Natural killer cell (primary cell): ENCODE measurements around the gene SH3PXD2B. TPM values are rescaled to one million over a fixed set of nuclear protein-coding genes. Genes with fewer than 3 reads are reported as not detected.

ENCODE experiments used
- ATAC-seq, 3 donors: fragments of 150-1000 bp in 2 of 3; fragments of 200-7000 bp in 1 of 3; cut with Tn5 transposase; 1 replicate in 1 of 3; 2 replicates in 2 of 3; pipeline ENCODE4 v1.10.0; 2021; ENCODE audit warnings: mild to moderate bottlenecking in 2 of 3, moderate library complexity in 2 of 3
- DNase-seq, 2 donors: peaks; one replicate each; pipeline versions ENCODE4 v3.0.0 to v3.0.0-alpha.2; 2013 to 2021; ENCODE audit warnings: mixed read lengths in 1 of 2
- H3K27ac ChIP-seq: one replicate; pipeline ENCODE4 v1.5.1; 2013; ENCODE audit warnings: mild to moderate bottlenecking, low read length
- H3K27me3 ChIP-seq: one replicate; pipeline ENCODE4 v1.6.1; 2013; ENCODE audit warnings: low read length; ENCODE audit not compliant: control insufficient read depth, insufficient read depth
- H3K36me3 ChIP-seq: one replicate; pipeline ENCODE4 v1.6.1; 2013; ENCODE audit warnings: low read length; ENCODE audit not compliant: control insufficient read depth, insufficient read depth
- H3K4me1 ChIP-seq: one replicate; pipeline ENCODE4 v1.6.1; 2013; ENCODE audit warnings: low read length; ENCODE audit not compliant: control insufficient read depth, insufficient read depth
- H3K4me3 ChIP-seq: one replicate; pipeline ENCODE4 v1.5.1; 2013; ENCODE audit warnings: low read length
- H3K9me3 ChIP-seq: one replicate; pipeline ENCODE4 v1.6.1; 2013; ENCODE audit warnings: low read length; ENCODE audit not compliant: control insufficient read depth, insufficient read depth
- H3K27ac Mint-ChIP-seq, 2 donors: one replicate each; pipeline ENCODE4 v1.8.0; 2022; ENCODE audit warnings: mild to moderate bottlenecking in 2 of 2, mixed read lengths in 2 of 2, moderate library complexity in 1 of 2
- H3K27me3 Mint-ChIP-seq, 2 donors: one replicate each; pipeline ENCODE4 v1.8.0; 2022; ENCODE audit warnings: low read depth in 2 of 2, mixed read lengths in 2 of 2
- H3K36me3 Mint-ChIP-seq: one replicate; pipeline ENCODE4 v1.8.0; 2022; ENCODE audit warnings: mixed read lengths
- H3K4me1 Mint-ChIP-seq, 2 donors: one replicate each; pipeline ENCODE4 v1.8.0; 2022; ENCODE audit warnings: mixed read lengths in 2 of 2
- H3K4me3 Mint-ChIP-seq: one replicate; pipeline ENCODE4 v1.8.0; 2022; ENCODE audit warnings: mild to moderate bottlenecking, moderate library complexity, mixed read lengths
- H3K9me3 Mint-ChIP-seq, 2 donors: one replicate each; pipeline ENCODE4 v1.8.0; 2022; ENCODE audit warnings: mixed read lengths in 2 of 2
- WGBS: methylation state at CpG from one replicate; pipeline ENCODE4 v1.1.7; 2013; ENCODE audit warnings: missing lambda C conversion rate; ENCODE audit not compliant: insufficient coverage; 5-methylcytosine and 5-hydroxymethylcytosine counted together
- intact Hi-C: fragments of 100-400 bp; cut with micrococcal nuclease; formaldehyde crosslinking; loops from one replicate; pipeline ENCODE4 v1.14.2; 2022
- total RNA-seq, 4 donors: library from RNA; stranded (reverse); fragments of 120-200 nt in 1 of 4; gene quantifications; one replicate each; pipeline versions ENCODE4 v1.2.3 to v1.2.4, GENCODE V29; 2013 to 2022
- TF ChIP-seq, protein P1 (sequence below): fragments of 200-600 bp; IDR thresholded peaks from one replicate; pipeline ENCODE4 v1.8.0; 2022; ENCODE audit warnings: antibody characterized with exemption

SH3PXD2B gene
- total RNA-seq, 3 donors from 2014 or later (not counting 1 experiment from before 2014, with no cell fraction given): 0.25 to 0.35 TPM; not detected in 1

DNA sequence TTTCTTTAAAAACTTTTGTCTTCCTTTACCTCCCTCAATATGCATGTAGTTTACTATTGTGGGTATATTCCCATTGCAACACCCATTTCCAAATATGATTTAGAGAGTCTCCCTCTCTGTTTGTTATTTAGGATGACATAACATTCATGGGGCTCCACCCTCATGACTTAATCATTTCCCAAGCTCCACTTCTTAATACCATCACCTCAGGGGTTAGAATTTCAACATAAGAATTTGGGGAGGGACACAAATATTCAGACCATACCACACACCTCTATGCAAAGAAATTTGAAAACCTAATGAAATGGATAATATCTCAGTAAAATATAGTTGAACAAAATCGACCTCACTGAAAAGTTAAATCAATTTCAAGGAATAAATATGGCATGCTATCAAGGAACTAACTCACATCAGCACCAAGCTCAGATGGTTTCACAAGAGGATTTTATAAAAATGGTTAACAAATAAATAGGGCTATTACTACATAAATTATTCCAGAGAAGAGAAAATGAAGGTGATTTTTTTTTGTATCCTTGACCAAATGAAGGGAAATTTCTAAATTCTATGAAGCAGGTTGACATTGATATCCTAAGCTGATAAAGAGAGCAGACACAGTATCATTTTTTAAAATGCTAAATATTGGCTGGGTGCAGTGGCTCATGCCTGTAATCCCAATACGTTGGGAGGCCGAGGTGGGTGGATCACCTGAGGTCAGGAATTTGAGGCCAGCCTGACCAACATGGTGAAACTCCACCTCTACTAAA is 150.6 kb downstream of the SH3PXD2B start:
- Histone ChIP-seq H3K4me1 (no peaks in the 10 kb centered on the region), H3K27ac (no peak overlapping the region), H3K4me3 (no peak overlapping the region), H3K36me3 (no peaks in the 10 kb centered on the region), H3K27me3 (no peaks in the 10 kb centered on the region), H3K9me3 (peaks cover 3% of the 10 kb centered on the region)
- TF ChIP-seq, protein P1, sequence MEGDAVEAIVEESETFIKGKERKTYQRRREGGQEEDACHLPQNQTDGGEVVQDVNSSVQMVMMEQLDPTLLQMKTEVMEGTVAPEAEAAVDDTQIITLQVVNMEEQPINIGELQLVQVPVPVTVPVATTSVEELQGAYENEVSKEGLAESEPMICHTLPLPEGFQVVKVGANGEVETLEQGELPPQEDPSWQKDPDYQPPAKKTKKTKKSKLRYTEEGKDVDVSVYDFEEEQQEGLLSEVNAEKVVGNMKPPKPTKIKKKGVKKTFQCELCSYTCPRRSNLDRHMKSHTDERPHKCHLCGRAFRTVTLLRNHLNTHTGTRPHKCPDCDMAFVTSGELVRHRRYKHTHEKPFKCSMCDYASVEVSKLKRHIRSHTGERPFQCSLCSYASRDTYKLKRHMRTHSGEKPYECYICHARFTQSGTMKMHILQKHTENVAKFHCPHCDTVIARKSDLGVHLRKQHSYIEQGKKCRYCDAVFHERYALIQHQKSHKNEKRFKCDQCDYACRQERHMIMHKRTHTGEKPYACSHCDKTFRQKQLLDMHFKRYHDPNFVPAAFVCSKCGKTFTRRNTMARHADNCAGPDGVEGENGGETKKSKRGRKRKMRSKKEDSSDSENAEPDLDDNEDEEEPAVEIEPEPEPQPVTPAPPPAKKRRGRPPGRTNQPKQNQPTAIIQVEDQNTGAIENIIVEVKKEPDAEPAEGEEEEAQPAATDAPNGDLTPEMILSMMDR: no peak
- Mint-ChIP-seq H3K27me3 (peaks cover 14 to 20% of the 10 kb centered on the region in 2 donors), H3K9me3 (no peaks in the 10 kb centered on the region), H3K4me1 (no peaks in the 10 kb centered on the region), H3K4me3 (no peak overlapping the region), H3K27ac (no peak overlapping the region), H3K36me3 (no peaks in the 10 kb centered on the region)
- DNase-seq (no peak), ATAC-seq (no peak)
- intact Hi-C loops: no loop called here
- WGBS: 96% methylated on average over 2 of the region's 3 CpGs

DNA sequence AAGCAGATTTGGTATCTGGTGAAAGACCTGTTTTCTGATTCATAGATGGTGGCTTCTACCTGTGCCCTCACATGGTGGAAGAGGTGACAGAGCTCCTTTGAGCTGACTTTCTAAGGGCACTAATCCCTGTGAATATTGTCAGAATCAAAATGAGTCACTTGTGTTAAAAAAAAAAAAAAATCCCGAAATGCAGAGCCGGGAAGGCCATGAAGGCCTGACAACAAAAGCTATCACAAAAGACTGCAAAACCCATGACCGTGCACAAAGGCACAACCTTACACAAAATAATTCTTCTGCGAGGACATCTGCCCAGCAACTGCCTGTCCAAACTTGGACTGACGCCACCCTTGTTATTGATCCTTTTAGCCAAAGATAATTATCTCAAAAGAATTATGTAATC is 151.2 kb downstream of the SH3PXD2B start:
- Histone ChIP-seq H3K9me3 (peaks cover 3% of the 10 kb centered on the region), H3K4me1 (no peaks in the 10 kb centered on the region), H3K27me3 (no peaks in the 10 kb centered on the region), H3K36me3 (no peaks in the 10 kb centered on the region), H3K27ac (no peak overlapping the region), H3K4me3 (no peak overlapping the region)
- Mint-ChIP-seq H3K4me1 (no peaks in the 10 kb centered on the region), H3K27me3 (peaks cover 14 to 18% of the 10 kb centered on the region in 2 donors), H3K27ac (no peak overlapping the region), H3K9me3 (no peaks in the 10 kb centered on the region), H3K36me3 (no peaks in the 10 kb centered on the region), H3K4me3 (no peak overlapping the region)
- ATAC-seq: no peak
- WGBS: 78% methylated on average over 5 of the region's 5 CpGs
- no peak for DNase-seq
- TF ChIP-seq, protein P1: no peak
- intact Hi-C loops: no loop called here

DNA sequence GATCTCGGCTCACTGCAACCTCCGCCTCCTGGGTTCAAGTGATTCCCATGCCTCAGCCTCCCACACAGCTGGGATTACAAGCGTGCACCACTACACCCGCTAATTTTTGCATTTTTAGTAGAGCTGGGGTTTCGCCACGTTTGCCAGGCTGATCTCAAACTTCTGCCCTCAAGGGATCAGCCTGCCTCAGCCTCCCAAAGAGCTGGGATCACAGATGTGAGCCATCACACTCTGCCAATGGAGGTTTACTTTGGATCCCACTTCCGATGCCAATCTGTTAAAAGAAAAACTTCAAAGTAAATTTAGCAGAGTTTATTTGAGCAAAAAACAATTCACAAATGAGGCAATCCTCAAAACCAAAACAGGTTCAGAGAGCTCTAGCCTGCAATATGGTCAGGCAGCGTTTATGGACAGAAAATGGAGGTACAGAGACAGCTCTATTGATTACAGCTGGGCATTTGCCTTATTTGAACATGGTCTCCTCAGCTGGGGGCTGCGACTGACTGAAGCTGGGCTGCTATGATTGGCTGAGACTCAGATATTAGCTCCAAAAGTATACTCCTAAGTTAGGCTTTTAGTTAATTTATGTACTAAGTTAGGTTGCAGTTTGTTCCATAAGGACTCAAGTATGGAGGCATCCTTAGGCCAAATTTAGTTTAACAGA is 152.1 kb downstream of the SH3PXD2B start:
- ATAC-seq (no peak), DNase-seq (no peak)
- H3K27ac ChIP-seq: no peak overlapping the region
- no peaks in the 10 kb centered on the region for H3K4me1 Mint-ChIP-seq
- H3K27me3 ChIP-seq: no peaks in the 10 kb centered on the region
- H3K9me3 ChIP-seq: peaks cover 3% of the 10 kb centered on the region
- no peaks in the 10 kb centered on the region for H3K36me3 Mint-ChIP-seq
- no peak overlapping the region for H3K4me3 Mint-ChIP-seq
- no peak overlapping the region for H3K4me3 ChIP-seq
- H3K36me3 ChIP-seq: no peaks in the 10 kb centered on the region
- peaks cover 11 to 18% of the 10 kb centered on the region in 2 donors for H3K27me3 Mint-ChIP-seq
- H3K27ac Mint-ChIP-seq: no peak overlapping the region
- TF ChIP-seq, protein P1: no peak
- H3K4me1 ChIP-seq: no peaks in the 10 kb centered on the region
- H3K9me3 Mint-ChIP-seq: no peaks in the 10 kb centered on the region
- intact Hi-C loops: no loop called here
- WGBS: 82% methylated on average over 9 of the region's 9 CpGs
